ACHN (cell line): Measurements from ENCODE around the gene NUMA1.

Source experiments
- DNase-seq: peaks from one replicate; pipeline ENCODE4 v3.0.0-alpha.2; 2015
- in situ Hi-C: cut with HindIII; loops from 2 replicates; pipeline ENCODE4 v1.10.0; 2017; ENCODE audit warnings: low sequenced_read_pairs, low pct_ligation_motif_present, low pct_unique_long_range_greater_than_20kb

The NUMA1 gene

GRCh38 chr11:72075109-72075508 lies 5.2 kb downstream of the NUMA1 start:
- DNase-seq: peak; percentile 53
- in situ Hi-C loops: no loop called here

GRCh38 chr11:72072348-72072747 lies 8.0 kb downstream of the NUMA1 start:
- in situ Hi-C loops: no loop called here

GRCh38 chr11:72070491-72070890 lies 9.9 kb downstream of the NUMA1 start:
- in situ Hi-C loops: no loop called here
- peak; percentile 43 for DNase-seq

More at GRCh38 chr11:72072348-72072747, 8.0 kb downstream of the NUMA1 start:
- peak; percentile 61 for DNase-seq

GRCh38 chr11:72069787-72070251 lies 10.5 kb downstream of the NUMA1 start:
- peak; percentile 89 for DNase-seq
- in situ Hi-C loops: no loop called here

GRCh38 chr11:72069200-72069599 lies 11.1 kb downstream of the NUMA1 start:
- in situ Hi-C loops: no loop called here
- no peak for DNase-seq

- DNase-seq: no peak
- in situ Hi-C loops: no loop called here
Measured at GRCh38 chr11:72067676-72068075, 12.7 kb downstream of the NUMA1 start.

GRCh38 chr11:72067266-72067665 lies 13.1 kb downstream of the NUMA1 start:
- in situ Hi-C loops: no loop called here

GRCh38 chr11:72066855-72067254 lies 13.5 kb downstream of the NUMA1 start:
- in situ Hi-C loops: no loop called here
- no peak for DNase-seq

More at GRCh38 chr11:72067266-72067665, 13.1 kb downstream of the NUMA1 start:
- no peak for DNase-seq

- in situ Hi-C loops: no loop called here
- no peak for DNase-seq
Measured at GRCh38 chr11:72061739-72062396, 18.5 kb downstream of the NUMA1 start.

- no peak for DNase-seq
- in situ Hi-C loops: no loop called here
Measured at GRCh38 chr11:72058416-72059034, 21.8 kb downstream of the NUMA1 start.

GRCh38 chr11:72048766-72049460 lies 31.4 kb downstream of the NUMA1 start:
- in situ Hi-C loops: no loop called here
- DNase-seq: no peak

GRCh38 chr11:72045849-72046248 lies 34.5 kb downstream of the NUMA1 start:
- in situ Hi-C loops: no loop called here
- DNase-seq: no peak

- no peak for DNase-seq
- in situ Hi-C loops: no loop called here
Measured at GRCh38 chr11:72042064-72042745, 38.1 kb downstream of the NUMA1 start.

- in situ Hi-C loops: no loop called here
Measured at GRCh38 chr11:72041364-72042063, 38.8 kb downstream of the NUMA1 start.

GRCh38 chr11:72040491-72041363 lies 39.6 kb downstream of the NUMA1 start:
- in situ Hi-C loops: no loop called here
- DNase-seq: peak; percentile 83

More at GRCh38 chr11:72041364-72042063, 38.8 kb downstream of the NUMA1 start:
- DNase-seq: peak; percentile 67

GRCh38 chr11:72039856-72040401 lies 40.4 kb downstream of the NUMA1 start:
- no peak for DNase-seq
- in situ Hi-C loops: no loop called here
